ENCODE results near the gene IL6. TPM values are rescaled to one million over a fixed set of nuclear protein-coding genes. Genes with fewer than 3 reads are reported as not detected.

The IL6 gene
- total and polyA plus RNA-seq, 2 donors (not counting 1 experiment from before 2014, with no cell fraction given): 2.6 to 222 TPM

GRCh38 chr7:22709857-22710256 is 17.1 kb upstream of the IL6 start:
- H3K27me3 Mint-ChIP-seq: no peaks in the 10 kb centered on the region
- peaks cover 43 to 47% of the 10 kb centered on the region in 2 donors for H3K4me1 ChIP-seq (ENCODE audit: control insufficient read depth in 2 of 2, insufficient read depth in 2 of 2, low read length in 2 of 2)
- no peak overlapping the region for H3K9ac ChIP-seq (ENCODE audit: low read length)
- ChIA-PET CTCF (interaction anchor here (1.5 to 8.8 kb wide), 6 partner anchors 9 to 149 kb away, joined by 3 to 117 read pairs (median 7); partner anchors contain the start of gene IL6), POLR2A (interaction anchor here (1.2 to 1.7 kb wide), 2 partner anchors 9 to 15 kb away, joined by 3 read pairs; no protein-coding TSS in a partner anchor)
- H3K4me2 ChIP-seq (replicated peaks; ENCODE audit: low read depth, low read length, poor library complexity, severe bottlenecking): peak overlapping the region; percentile 46
- H3K9me3 Mint-ChIP-seq (ENCODE audit: insufficient read depth): no peaks in the 10 kb centered on the region
- peaks cover 24% of the 10 kb centered on the region for H3K79me2 ChIP-seq (ENCODE audit: control insufficient read depth, insufficient read depth, low read length)
- H3K4me3 ChIP-seq (ENCODE audit: control extremely low read depth in 1 of 5, extremely low read depth in 1 of 5, insufficient read depth in 1 of 5, low read depth in 2 of 5, low read length in 4 of 5): peak overlapping the region in 1 of 5 experiments; percentile 19
- intact Hi-C loops (cut with micrococcal nuclease): no loop called here
- H3K27ac ChIP-seq (ENCODE audit: low read length in 2 of 2): peak overlapping the region; percentile 73 to 97
- DNase-seq (peak; percentile 66), ATAC-seq (ENCODE audit: low read depth) (peak; percentile 67)
- H3K36me3 ChIP-seq (replicated peaks in 1 of 2; ENCODE audit: control extremely low read depth in 1 of 2, control insufficient read depth in 1 of 2, extremely low read depth in 1 of 2, insufficient read depth in 2 of 2, low read length in 1 of 2): no peaks in the 10 kb centered on the region
- no peaks in the 10 kb centered on the region for H3K9me3 ChIP-seq (ENCODE audit: control extremely low read depth in 1 of 3, control insufficient read depth in 2 of 3, insufficient read depth in 1 of 3, low read length in 2 of 3)
- H3K27me3 ChIP-seq (replicated peaks in 1 of 4; ENCODE audit: control extremely low read depth in 1 of 4, control insufficient read depth in 3 of 4, insufficient read depth in 4 of 4, low read length in 3 of 4): no peaks in the 10 kb centered on the region
- H3K4me3 Mint-ChIP-seq: peak overlapping the region; percentile 38
- H4K20me1 ChIP-seq (ENCODE audit: control insufficient read depth, insufficient read depth, low read length, poor library complexity, severe bottlenecking): no peaks in the 10 kb centered on the region
- 57% methylated on average over 1 of the region's 4 CpGs for WGBS (ENCODE audit: insufficient coverage)
- H3K4me1 Mint-ChIP-seq: peaks cover 51% of the 10 kb centered on the region
- H2AFZ ChIP-seq (ENCODE audit: insufficient read depth, low read depth, low read length, poor library complexity, severe bottlenecking): no peak overlapping the region
- H3K27ac Mint-ChIP-seq: peak overlapping the region; percentile 82
- no peak for TF ChIP-seq CTCF (IDR thresholded peaks at IDR 0.05)
- no peak for TF ChIP-seq EZH2 (IDR thresholded peaks at IDR 0.05; ENCODE audit: borderline replicate concordance, insufficient read depth, low read depth, low read length, poor library complexity, severe bottlenecking)

- no peaks in the 10 kb centered on the region for H3K9me3 ChIP-seq (ENCODE audit: control extremely low read depth in 1 of 3, control insufficient read depth in 2 of 3, insufficient read depth in 1 of 3, low read length in 2 of 3)
- H3K9ac ChIP-seq (ENCODE audit: low read length): peak overlapping the region; percentile 37
- Mint-ChIP-seq H3K4me1 (peaks cover 61% of the 10 kb centered on the region), H3K27me3 (no peaks in the 10 kb centered on the region), H3K9me3 (ENCODE audit: insufficient read depth) (no peaks in the 10 kb centered on the region), H3K4me3 (peak overlapping the region; percentile 75), H3K27ac (peak overlapping the region; percentile 93)
- H3K4me1 ChIP-seq (ENCODE audit: control insufficient read depth in 2 of 2, insufficient read depth in 2 of 2, low read length in 2 of 2): peaks cover 43 to 51% of the 10 kb centered on the region in 2 donors
- no peaks in the 10 kb centered on the region for H3K27me3 ChIP-seq (replicated peaks in 1 of 4; ENCODE audit: control extremely low read depth in 1 of 4, control insufficient read depth in 3 of 4, insufficient read depth in 4 of 4, low read length in 3 of 4)
- H3K79me2 ChIP-seq (ENCODE audit: control insufficient read depth, insufficient read depth, low read length): peaks cover 42% of the 10 kb centered on the region
- ChIA-PET POLR2A (interaction anchor here (0.7 to 1.6 kb wide), 2 partner anchors 10 to 17 kb away, joined by 3 to 5 read pairs; no protein-coding TSS in a partner anchor), CTCF (interaction anchor here (0.6 to 8.8 kb wide), 8 partner anchors 12 to 164 kb away, joined by 3 to 117 read pairs (median 4); partner anchors contain the start of gene IL6)
- H3K27ac ChIP-seq (ENCODE audit: low read length in 2 of 2): peak overlapping the region; percentile 96 to 97
- H4K20me1 ChIP-seq (ENCODE audit: control insufficient read depth, insufficient read depth, low read length, poor library complexity, severe bottlenecking): no peaks in the 10 kb centered on the region
- no peak for TF ChIP-seq EZH2 (IDR thresholded peaks at IDR 0.05; ENCODE audit: borderline replicate concordance, insufficient read depth, low read depth, low read length, poor library complexity, severe bottlenecking)
- no peak for TF ChIP-seq CTCF (IDR thresholded peaks at IDR 0.05)
- intact Hi-C loops (cut with micrococcal nuclease): loop anchor here (1.0 to 2.0 kb wide), 3 partner anchors 10 to 16 kb away; no protein-coding TSS in a partner anchor
- ATAC-seq (ENCODE audit: low read depth) (peak; percentile 84), DNase-seq (peak; percentile 79)
- WGBS (ENCODE audit: insufficient coverage): 0% methylated on average over 1 of the region's 1 CpG
- H3K4me3 ChIP-seq (ENCODE audit: control extremely low read depth in 1 of 5, extremely low read depth in 1 of 5, insufficient read depth in 1 of 5, low read depth in 2 of 5, low read length in 4 of 5): peak overlapping the region in 1 of 5 experiments; percentile 3
- H3K36me3 ChIP-seq (replicated peaks in 1 of 2; ENCODE audit: control extremely low read depth in 1 of 2, control insufficient read depth in 1 of 2, extremely low read depth in 1 of 2, insufficient read depth in 2 of 2, low read length in 1 of 2): no peaks in the 10 kb centered on the region
- peak overlapping the region; percentile 61 for H2AFZ ChIP-seq (ENCODE audit: insufficient read depth, low read depth, low read length, poor library complexity, severe bottlenecking)
- peak overlapping the region; percentile 50 for H3K4me2 ChIP-seq (replicated peaks; ENCODE audit: low read depth, low read length, poor library complexity, severe bottlenecking)
These were observed 14.0 kb upstream of the IL6 start for GRCh38 chr7:22712999-22713398.

All from B cell (primary cell).